K562 (cell line): ENCODE data around the gene TFCP2. TPM values are rescaled to one million over a fixed set of nuclear protein-coding genes. Genes with fewer than 3 reads are reported as not detected.

Source experiments
- ATAC-seq: fragments of 200-7000 bp; cut with Tn5 transposase; 3 replicates; pipeline ENCODE4 v1.9.1; 2020; ENCODE audit warnings: moderate library complexity
- BruUV-seq: library from RNA; stranded (reverse); fragments of 400-500 nt; replicated peaks from 2 replicates; lab custom pipeline; 2021; lab: Mats Ljungman, UMichigan
- CTCF ChIA-PET: fragments of 300-600 bp; formaldehyde crosslinking; extraction: SDS; loops from one replicate; lab custom pipeline; 2021; ENCODE audit warnings: low intra/inter-chr PET ratio; lab: Yijun Ruan, JAX
- POLR2A ChIA-PET: fragments of 300-600, 350-650 bp; sonication (Branson Sonifier 250); formaldehyde crosslinking; extraction: SDS; loops from one replicate; lab custom pipeline; 2021; ENCODE audit warnings: antibody characterized with exemption, inconsistent platforms; lab: Yijun Ruan, JAX
- DNase-seq, 4 experiments: peaks; one replicate each; pipeline versions ENCODE4 v3.0.0 to v3.0.0-alpha.2; 2011 to 2018; ENCODE audit warnings: low spot score in 3 of 4, mixed read lengths in 3 of 4; ENCODE audit errors: extremely low read depth in 1 of 4
- FAIRE-seq: peaks from 2 replicates; lab custom pipeline; 2011; peaks lifted over from hg19 to GRCh38; lab: Jason Lieb, UNC
- H2AFZ ChIP-seq: 2 replicates; pipeline ENCODE4 v1.6.0; 2011; ENCODE audit warnings: low read depth, low read length, control low read depth, inconsistent platforms
- H3K27ac ChIP-seq: fragments of 200-600 bp; 3 replicates; pipeline ENCODE4 v1.8.0; 2011; ENCODE audit warnings: low read depth, mild to moderate bottlenecking, control low read depth, inconsistent platforms, low read length, moderate library complexity, mixed read lengths; ENCODE audit errors: extremely low read depth
- H3K27me3 ChIP-seq, 2 experiments: fragments of 300-600 bp in 1 of 2; 2 replicates in 1 of 2; 3 replicates in 1 of 2; pipeline versions ENCODE4 v1.6.0 to v1.8.0; 2011; ENCODE audit warnings: inconsistent platforms in 2 of 2, low read length in 2 of 2, mild to moderate bottlenecking in 1 of 2, mixed read lengths in 1 of 2, moderate library complexity in 1 of 2; ENCODE audit not compliant: control insufficient read depth in 2 of 2, insufficient read depth in 2 of 2
- H3K36me3 ChIP-seq: fragments of 300-600 bp; 3 replicates; pipeline ENCODE4 v1.8.0; 2011; ENCODE audit warnings: mild to moderate bottlenecking, low read length, inconsistent platforms; ENCODE audit not compliant: control insufficient read depth, insufficient read depth
- H3K4me1 ChIP-seq, 2 experiments: fragments of 200-600 bp in 1 of 2; replicated peaks in 1 of 2; 2 replicates in 1 of 2; 3 replicates in 1 of 2; pipeline versions ENCODE4 v1.5.1 to v1.8.0; 2011; ENCODE audit warnings: inconsistent platforms in 2 of 2, low read length in 2 of 2, mild to moderate bottlenecking in 1 of 2, mixed read lengths in 1 of 2, moderate library complexity in 1 of 2; ENCODE audit not compliant: control insufficient read depth in 2 of 2, insufficient read depth in 2 of 2
- H3K4me2 ChIP-seq: 2 replicates; pipeline ENCODE4 v1.6.1; 2011; ENCODE audit warnings: low read length, control low read depth, inconsistent platforms, mixed read lengths; ENCODE audit not compliant: insufficient read depth
- H3K4me3 ChIP-seq: fragments of 200-600 bp; sonication (generic), shearing (Covaris generic); 2 replicates; pipeline ENCODE4 v1.5.1; 2016; ENCODE audit warnings: control low read depth, inconsistent platforms
- H3K79me2 ChIP-seq: fragments of 200-600 bp; 3 replicates; pipeline ENCODE4 v1.8.0; 2011; ENCODE audit warnings: low read length, inconsistent platforms; ENCODE audit not compliant: control insufficient read depth, insufficient read depth
- H3K9ac ChIP-seq, 2 experiments: 2 replicates each; pipeline versions ENCODE4 v1.6.0 to v1.6.1; 2011; ENCODE audit warnings: low read depth in 2 of 2, low read length in 2 of 2, control low read depth in 1 of 2, inconsistent platforms in 1 of 2, mild to moderate bottlenecking in 1 of 2, mixed read lengths in 1 of 2; ENCODE audit not compliant: insufficient read depth in 1 of 2
- H3K9me1 ChIP-seq: one replicate; pipeline ENCODE4 v1.6.0; 2011; ENCODE audit warnings: inconsistent platforms, mild to moderate bottlenecking, low read length, moderate library complexity; ENCODE audit not compliant: control insufficient read depth, insufficient read depth
- H3K9me3 ChIP-seq: replicated peaks from 2 replicates; pipeline ENCODE4 v1.5.1; 2011; ENCODE audit warnings: low read depth, low read length, inconsistent platforms; ENCODE audit not compliant: control insufficient read depth, insufficient read depth
- H4K20me1 ChIP-seq: replicated peaks from 2 replicates; pipeline ENCODE4 v1.6.1; 2011; ENCODE audit warnings: low read length, inconsistent platforms, mixed read lengths; ENCODE audit not compliant: control insufficient read depth, insufficient read depth
- ATF1 ChIP-seq, 2 experiments: fragments of 450-650 bp in 1 of 2; IDR thresholded peaks; 2 replicates each; pipeline ENCODE4 v1.6.1; 2016; ENCODE audit warnings: missing compliant biosample characterization in 1 of 2, missing genetic modification characterization in 1 of 2
- PML ChIP-seq: IDR thresholded peaks from 2 replicates; pipeline ENCODE4 v1.6.1; 2012; ENCODE audit warnings: low read length, inconsistent platforms
- XRCC3 ChIP-seq: fragments of 450-650 bp; IDR thresholded peaks from 2 replicates; pipeline ENCODE4 v1.6.1; 2017; ENCODE audit warnings: mild to moderate bottlenecking, moderate library complexity
- ZNF551 ChIP-seq: fragments of 250-450 bp; sonication (Bioruptor Pico); IDR thresholded peaks from 2 replicates; pipeline ENCODE4 v1.5.0; 2021; ENCODE audit warnings: mild to moderate bottlenecking, moderate library complexity
- WGBS: fragments of 100-300 bp; shearing (Covaris generic); methylation state at CpG from one replicate; pipeline ENCODE4 v1.1.6; 2016; ENCODE audit warnings: low coverage, mixed read lengths; ENCODE audit not compliant: insufficient coverage; ENCODE audit errors: missing lambda C conversion rate; 5-methylcytosine and 5-hydroxymethylcytosine counted together
- in situ Hi-C: fragments of 300-500 bp; cut with MboI; formaldehyde crosslinking; loops from 4 replicates; pipeline ENCODE4 v1.15.0; 2018; ENCODE audit warnings: inconsistent platforms, mixed read lengths
- intact Hi-C: fragments of 100-400 bp; cut with micrococcal nuclease; formaldehyde crosslinking; loops from 2 replicates; pipeline ENCODE4 v1.14.2; 2022
- polyA plus RNA-seq, 8 experiments: library from polyadenylated mRNA; depleted of rRNA in 4 of 8; stranded (reverse) in 5 of 8; unstranded in 3 of 8; fragments of >200 nt; fragmentation: Nextera tagmentation in 2 of 8; fragmentation: Illumina TruSeq in 1 of 8; extraction: Ambion mirVana in 2 of 8; extraction: Trizol in 1 of 8; gene quantifications; 2 replicates each; pipeline versions ENCODE4 v1.2.1 to v1.2.3, GENCODE V29; 2011 to 2014; ENCODE audit warnings: inconsistent platforms in 1 of 8, missing spikeins in 1 of 8
- total RNA-seq, 7 experiments: library from RNA; depleted of rRNA in 6 of 7; stranded (reverse); fragments of >200 nt in 6 of 7; fragmentation: Illumina TruSeq in 2 of 7; extraction: Trizol in 2 of 7; gene quantifications; 2 replicates each; pipeline versions ENCODE4 v1.2.1 to v1.2.3, GENCODE V29; 2011 to 2021; ENCODE audit warnings: low replicate concordance in 1 of 7
- TF ChIP-seq, protein P1 (sequence below): fragments of 450-650 bp; IDR thresholded peaks from 2 replicates; pipeline ENCODE4 v1.6.1; 2016
- TF ChIP-seq, protein P2 (sequence below): fragments of 250-450 bp; sonication (Bioruptor Pico); IDR thresholded peaks from 2 replicates; pipeline ENCODE4 v1.5.0; 2022; ENCODE audit warnings: mild to moderate bottlenecking

The TFCP2 gene
- total and polyA plus RNA-seq, 9 of the 15 experiments (the other 6 are each of a cell fraction or from before 2014, with no cell fraction given) = 8.0 to 38.9 (median 19.3) TPM

DNA sequence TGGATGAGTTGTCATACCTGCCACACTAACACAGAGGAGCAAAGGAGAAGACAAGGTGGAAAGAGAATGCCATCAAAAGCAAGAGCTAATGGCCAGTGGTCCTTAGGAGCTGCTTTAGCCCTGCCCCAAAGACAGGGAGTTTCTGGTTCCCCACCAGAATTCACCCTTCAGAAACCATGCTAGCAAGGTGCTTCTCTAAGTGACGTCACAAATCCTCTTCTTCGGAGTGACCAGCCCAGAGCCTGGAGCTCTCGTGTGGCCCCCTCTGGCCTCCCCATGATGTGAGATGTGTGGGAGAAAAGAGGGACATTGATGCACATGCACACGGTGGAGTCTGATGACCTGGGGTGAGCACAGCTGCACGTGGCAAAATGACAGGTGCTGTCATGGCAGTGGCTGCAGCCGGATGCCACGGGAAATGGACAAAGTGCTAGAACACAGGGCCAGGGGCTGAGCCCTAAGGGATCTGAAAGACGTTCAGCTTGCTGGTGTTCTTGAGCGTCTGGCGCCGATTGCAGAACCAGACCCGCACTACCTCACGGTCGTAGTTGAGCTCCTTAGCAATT, 16.9 kb upstream of the TFCP2 start:
- Histone ChIP-seq H3K4me1 (peaks cover 3 to 8% of the 10 kb centered on the region in 2 experiments; a peak in 2 of 5 replicates), H4K20me1 (no peaks in the 10 kb centered on the region), H3K4me2 (no peak overlapping the region), H3K4me3 (no peak overlapping the region), H3K79me2 (no peaks in the 10 kb centered on the region), H3K9ac (peak overlapping the region in 1 of 2 experiments; percentile 50; a peak in 1 of 4 replicates), H3K36me3 (no peaks in the 10 kb centered on the region), H3K27ac (no peak overlapping the region), H2AFZ (no peak overlapping the region), H3K9me3 (no peaks in the 10 kb centered on the region), H3K27me3 (no peaks in the 10 kb centered on the region), H3K9me1 (no peaks in the 10 kb centered on the region)
- CTCF ChIA-PET = no interaction called here
- DNase-seq (peak in 1 of 4 experiments; percentile 5), ATAC-seq (no peak), FAIRE-seq (no peak)
- in situ Hi-C loops = no loop called here
- WGBS = 50% methylated on average over 13 of the region's 14 CpGs
- intact Hi-C loops = no loop called here
- BruUV-seq = no TSS peak
- TF ChIP-seq ATF1 (CRISPR knock-in tag; IDR thresholded peaks at IDR 0.05) = no peak
- TF ChIP-seq ATF1 (tag; IDR thresholded peaks at IDR 0.05) = 0 out of 2 replicates have a peak, but pooled peaks have one; percentile 24
- no peak for TF ChIP-seq ZNF551 (CRISPR knock-in tag)
- no peak for TF ChIP-seq XRCC3
- POLR2A ChIA-PET = interaction anchor here (0.7 to 0.9 kb wide), 3 partner anchors 10 to 46 kb away, joined by 3 read pairs; no protein-coding TSS in a partner anchor

DNA sequence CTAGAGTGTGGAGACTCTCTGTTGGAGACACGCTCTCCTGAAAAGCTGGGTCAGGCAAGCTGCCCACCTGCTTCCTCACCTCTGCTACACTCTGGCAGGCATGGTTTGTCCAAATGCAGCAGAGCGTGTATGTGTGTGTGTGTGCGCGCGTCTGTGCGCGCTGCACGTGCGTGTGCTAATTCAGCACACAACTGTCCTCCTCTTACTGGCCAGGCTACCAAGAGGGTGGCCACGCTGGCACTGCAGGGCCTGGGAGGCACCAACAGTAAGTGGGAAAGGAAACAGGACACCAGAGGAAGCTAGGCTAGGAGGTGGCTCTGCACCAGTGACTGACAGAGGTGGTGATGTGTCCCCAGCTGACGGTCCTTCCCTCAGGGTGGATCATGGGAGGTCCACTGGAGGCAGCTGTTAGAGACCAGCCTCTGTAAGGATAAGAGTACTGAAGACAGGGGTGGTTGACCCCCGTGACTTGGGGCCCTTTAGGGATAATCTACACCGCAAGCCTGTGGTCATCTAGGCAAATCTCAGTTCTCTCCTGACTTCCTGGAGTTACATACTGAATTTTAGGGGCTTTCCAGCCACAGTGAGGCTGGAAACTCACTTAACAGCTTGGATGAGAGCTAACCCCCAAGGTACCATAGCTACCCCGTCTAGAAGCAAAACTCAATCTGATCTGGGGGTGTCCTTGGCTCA, 15.6 kb upstream of the TFCP2 start:
- TF ChIP-seq, protein P1, sequence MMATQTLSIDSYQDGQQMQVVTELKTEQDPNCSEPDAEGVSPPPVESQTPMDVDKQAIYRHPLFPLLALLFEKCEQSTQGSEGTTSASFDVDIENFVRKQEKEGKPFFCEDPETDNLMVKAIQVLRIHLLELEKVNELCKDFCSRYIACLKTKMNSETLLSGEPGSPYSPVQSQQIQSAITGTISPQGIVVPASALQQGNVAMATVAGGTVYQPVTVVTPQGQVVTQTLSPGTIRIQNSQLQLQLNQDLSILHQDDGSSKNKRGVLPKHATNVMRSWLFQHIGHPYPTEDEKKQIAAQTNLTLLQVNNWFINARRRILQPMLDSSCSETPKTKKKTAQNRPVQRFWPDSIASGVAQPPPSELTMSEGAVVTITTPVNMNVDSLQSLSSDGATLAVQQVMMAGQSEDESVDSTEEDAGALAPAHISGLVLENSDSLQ = peak; percentile 26; the same call in 1 of the 2 replicates
- TF ChIP-seq, protein P2, sequence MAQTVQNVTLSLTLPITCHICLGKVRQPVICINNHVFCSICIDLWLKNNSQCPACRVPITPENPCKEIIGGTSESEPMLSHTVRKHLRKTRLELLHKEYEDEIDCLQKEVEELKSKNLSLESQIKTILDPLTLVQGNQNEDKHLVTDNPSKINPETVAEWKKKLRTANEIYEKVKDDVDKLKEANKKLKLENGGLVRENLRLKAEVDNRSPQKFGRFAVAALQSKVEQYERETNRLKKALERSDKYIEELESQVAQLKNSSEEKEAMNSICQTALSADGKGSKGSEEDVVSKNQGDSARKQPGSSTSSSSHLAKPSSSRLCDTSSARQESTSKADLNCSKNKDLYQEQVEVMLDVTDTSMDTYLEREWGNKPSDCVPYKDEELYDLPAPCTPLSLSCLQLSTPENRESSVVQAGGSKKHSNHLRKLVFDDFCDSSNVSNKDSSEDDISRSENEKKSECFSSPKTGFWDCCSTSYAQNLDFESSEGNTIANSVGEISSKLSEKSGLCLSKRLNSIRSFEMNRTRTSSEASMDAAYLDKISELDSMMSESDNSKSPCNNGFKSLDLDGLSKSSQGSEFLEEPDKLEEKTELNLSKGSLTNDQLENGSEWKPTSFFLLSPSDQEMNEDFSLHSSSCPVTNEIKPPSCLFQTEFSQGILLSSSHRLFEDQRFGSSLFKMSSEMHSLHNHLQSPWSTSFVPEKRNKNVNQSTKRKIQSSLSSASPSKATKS (CRISPR knock-in tag) = no peak
- TF ChIP-seq PML = no peak
- peak in 2 of 4 experiments; percentile 8 to 10 for DNase-seq
- no peaks in the 10 kb centered on the region for H3K9me3 ChIP-seq
- no peaks in the 10 kb centered on the region for H3K27me3 ChIP-seq
- H3K4me1 ChIP-seq = peaks cover 3 to 13% of the 10 kb centered on the region in 2 experiments; a peak in 3 of 5 replicates
- intact Hi-C loops = no loop called here
- no TSS peak for BruUV-seq
- H2AFZ ChIP-seq = no peak overlapping the region
- H3K4me3 ChIP-seq = no peak overlapping the region
- no peaks in the 10 kb centered on the region for H3K9me1 ChIP-seq
- H4K20me1 ChIP-seq = no peaks in the 10 kb centered on the region
- POLR2A ChIA-PET = interaction anchor here (0.7 kb wide), 1 partner anchor 185 kb away, joined by 3 read pairs; no protein-coding TSS in a partner anchor
- H3K4me2 ChIP-seq = no peak overlapping the region
- no peak for FAIRE-seq
- no peak overlapping the region for H3K27ac ChIP-seq
- no peak for ATAC-seq
- in situ Hi-C loops = no loop called here
- WGBS = 62% methylated on average over 14 of the region's 14 CpGs
- H3K79me2 ChIP-seq = no peaks in the 10 kb centered on the region
- CTCF ChIA-PET = no interaction called here
- H3K9ac ChIP-seq = peak overlapping the region in 1 of 2 experiments; percentile 55; a peak in 2 of 4 replicates
- no peaks in the 10 kb centered on the region for H3K36me3 ChIP-seq
